ENCODE results near the gene ACP1. TPM values are rescaled to one million over a fixed set of nuclear protein-coding genes. Genes with fewer than 3 reads are reported as not detected.

Gene ACP1
- total and polyA plus RNA-seq, 2 experiments from 2014 or later, result 189 to 281 TPM

GRCh38 chr2:281381-281780, 16.6 kb downstream of the ACP1 start:
- no peaks in the 10 kb centered on the region; the same call in 2 of the 3 replicates for H3K9me3 Mint-ChIP-seq
- Histone ChIP-seq H3K27me3 (ENCODE audit: insufficient read depth) (peaks cover 8% of the 10 kb centered on the region), H3F3A (replicated peaks; ENCODE audit: low read depth) (peaks cover 15% of the 10 kb centered on the region), H3K9me2 (ENCODE audit: insufficient read depth) (no peaks in the 10 kb centered on the region), H3K79me2 (replicated peaks; ENCODE audit: insufficient read depth) (peaks cover 29% of the 10 kb centered on the region), H2AFZ (no peak overlapping the region), H3K4me3 (no peak overlapping the region), H3K27ac (ENCODE audit: low read depth) (no peak overlapping the region), H3K36me3 (ENCODE audit: insufficient read depth) (peaks cover 32% of the 10 kb centered on the region), H4K20me1 (replicated peaks; ENCODE audit: insufficient read depth) (peaks cover 18% of the 10 kb centered on the region), H3K4me1 (ENCODE audit: insufficient read depth) (peaks cover 38% of the 10 kb centered on the region), H3K4me2 (no peak overlapping the region)
- H3K27me3 Mint-ChIP-seq (ENCODE audit: insufficient read depth, low read depth, poor library complexity), result peaks cover 13% of the 10 kb centered on the region
- H3K4me1 Mint-ChIP-seq, result peaks cover 36% of the 10 kb centered on the region
- no peak for DNase-seq (ENCODE audit: low spot score)
- no peak overlapping the region for H3K4me3 Mint-ChIP-seq
- H3K27ac Mint-ChIP-seq, result no peak overlapping the region
- H3K36me3 Mint-ChIP-seq (ENCODE audit: low read depth), result peaks cover 51% of the 10 kb centered on the region
- no peak for ATAC-seq
- TF ChIP-seq, protein P1, sequence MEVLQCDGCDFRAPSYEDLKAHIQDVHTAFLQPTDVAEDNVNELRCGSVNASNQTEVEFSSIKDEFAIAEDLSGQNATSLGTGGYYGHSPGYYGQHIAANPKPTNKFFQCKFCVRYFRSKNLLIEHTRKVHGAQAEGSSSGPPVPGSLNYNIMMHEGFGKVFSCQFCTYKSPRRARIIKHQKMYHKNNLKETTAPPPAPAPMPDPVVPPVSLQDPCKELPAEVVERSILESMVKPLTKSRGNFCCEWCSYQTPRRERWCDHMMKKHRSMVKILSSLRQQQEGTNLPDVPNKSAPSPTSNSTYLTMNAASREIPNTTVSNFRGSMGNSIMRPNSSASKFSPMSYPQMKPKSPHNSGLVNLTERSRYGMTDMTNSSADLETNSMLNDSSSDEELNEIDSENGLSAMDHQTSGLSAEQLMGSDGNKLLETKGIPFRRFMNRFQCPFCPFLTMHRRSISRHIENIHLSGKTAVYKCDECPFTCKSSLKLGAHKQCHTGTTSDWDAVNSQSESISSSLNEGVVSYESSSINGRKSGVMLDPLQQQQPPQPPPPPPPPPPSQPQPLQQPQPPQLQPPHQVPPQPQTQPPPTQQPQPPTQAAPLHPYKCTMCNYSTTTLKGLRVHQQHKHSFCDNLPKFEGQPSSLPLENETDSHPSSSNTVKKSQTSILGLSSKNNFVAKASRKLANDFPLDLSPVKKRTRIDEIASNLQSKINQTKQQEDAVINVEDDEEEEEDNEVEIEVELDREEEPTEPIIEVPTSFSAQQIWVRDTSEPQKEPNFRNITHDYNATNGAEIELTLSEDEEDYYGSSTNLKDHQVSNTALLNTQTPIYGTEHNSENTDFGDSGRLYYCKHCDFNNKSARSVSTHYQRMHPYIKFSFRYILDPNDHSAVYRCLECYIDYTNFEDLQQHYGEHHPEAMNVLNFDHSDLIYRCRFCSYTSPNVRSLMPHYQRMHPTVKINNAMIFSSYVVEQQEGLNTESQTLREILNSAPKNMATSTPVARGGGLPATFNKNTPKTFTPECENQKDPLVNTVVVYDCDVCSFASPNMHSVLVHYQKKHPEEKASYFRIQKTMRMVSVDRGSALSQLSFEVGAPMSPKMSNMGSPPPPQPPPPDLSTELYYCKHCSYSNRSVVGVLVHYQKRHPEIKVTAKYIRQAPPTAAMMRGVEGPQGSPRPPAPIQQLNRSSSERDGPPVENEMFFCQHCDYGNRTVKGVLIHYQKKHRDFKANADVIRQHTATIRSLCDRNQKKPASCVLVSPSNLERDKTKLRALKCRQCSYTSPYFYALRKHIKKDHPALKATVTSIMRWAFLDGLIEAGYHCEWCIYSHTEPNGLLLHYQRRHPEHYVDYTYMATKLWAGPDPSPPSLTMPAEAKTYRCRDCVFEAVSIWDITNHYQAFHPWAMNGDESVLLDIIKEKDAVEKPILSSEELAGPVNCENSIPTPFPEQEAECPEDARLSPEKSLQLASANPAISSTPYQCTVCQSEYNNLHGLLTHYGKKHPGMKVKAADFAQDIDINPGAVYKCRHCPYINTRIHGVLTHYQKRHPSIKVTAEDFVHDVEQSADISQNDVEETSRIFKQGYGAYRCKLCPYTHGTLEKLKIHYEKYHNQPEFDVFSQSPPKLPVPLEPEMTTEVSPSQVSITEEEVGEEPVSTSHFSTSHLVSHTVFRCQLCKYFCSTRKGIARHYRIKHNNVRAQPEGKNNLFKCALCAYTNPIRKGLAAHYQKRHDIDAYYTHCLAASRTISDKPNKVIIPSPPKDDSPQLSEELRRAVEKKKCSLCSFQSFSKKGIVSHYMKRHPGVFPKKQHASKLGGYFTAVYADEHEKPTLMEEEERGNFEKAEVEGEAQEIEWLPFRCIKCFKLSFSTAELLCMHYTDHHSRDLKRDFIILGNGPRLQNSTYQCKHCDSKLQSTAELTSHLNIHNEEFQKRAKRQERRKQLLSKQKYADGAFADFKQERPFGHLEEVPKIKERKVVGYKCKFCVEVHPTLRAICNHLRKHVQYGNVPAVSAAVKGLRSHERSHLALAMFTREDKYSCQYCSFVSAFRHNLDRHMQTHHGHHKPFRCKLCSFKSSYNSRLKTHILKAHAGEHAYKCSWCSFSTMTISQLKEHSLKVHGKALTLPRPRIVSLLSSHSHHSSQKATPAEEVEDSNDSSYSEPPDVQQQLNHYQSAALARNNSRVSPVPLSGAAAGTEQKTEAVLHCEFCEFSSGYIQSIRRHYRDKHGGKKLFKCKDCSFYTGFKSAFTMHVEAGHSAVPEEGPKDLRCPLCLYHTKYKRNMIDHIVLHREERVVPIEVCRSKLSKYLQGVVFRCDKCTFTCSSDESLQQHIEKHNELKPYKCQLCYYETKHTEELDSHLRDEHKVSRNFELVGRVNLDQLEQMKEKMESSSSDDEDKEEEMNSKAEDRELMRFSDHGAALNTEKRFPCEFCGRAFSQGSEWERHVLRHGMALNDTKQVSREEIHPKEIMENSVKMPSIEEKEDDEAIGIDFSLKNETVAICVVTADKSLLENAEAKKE (CRISPR knock-in tag; IDR thresholded peaks at IDR 0.05), result no peak
- no peak for TF ChIP-seq EZH2 (IDR thresholded peaks at IDR 0.05; ENCODE audit: low read depth, unreplicated experiment)
- TF ChIP-seq, protein P2, sequence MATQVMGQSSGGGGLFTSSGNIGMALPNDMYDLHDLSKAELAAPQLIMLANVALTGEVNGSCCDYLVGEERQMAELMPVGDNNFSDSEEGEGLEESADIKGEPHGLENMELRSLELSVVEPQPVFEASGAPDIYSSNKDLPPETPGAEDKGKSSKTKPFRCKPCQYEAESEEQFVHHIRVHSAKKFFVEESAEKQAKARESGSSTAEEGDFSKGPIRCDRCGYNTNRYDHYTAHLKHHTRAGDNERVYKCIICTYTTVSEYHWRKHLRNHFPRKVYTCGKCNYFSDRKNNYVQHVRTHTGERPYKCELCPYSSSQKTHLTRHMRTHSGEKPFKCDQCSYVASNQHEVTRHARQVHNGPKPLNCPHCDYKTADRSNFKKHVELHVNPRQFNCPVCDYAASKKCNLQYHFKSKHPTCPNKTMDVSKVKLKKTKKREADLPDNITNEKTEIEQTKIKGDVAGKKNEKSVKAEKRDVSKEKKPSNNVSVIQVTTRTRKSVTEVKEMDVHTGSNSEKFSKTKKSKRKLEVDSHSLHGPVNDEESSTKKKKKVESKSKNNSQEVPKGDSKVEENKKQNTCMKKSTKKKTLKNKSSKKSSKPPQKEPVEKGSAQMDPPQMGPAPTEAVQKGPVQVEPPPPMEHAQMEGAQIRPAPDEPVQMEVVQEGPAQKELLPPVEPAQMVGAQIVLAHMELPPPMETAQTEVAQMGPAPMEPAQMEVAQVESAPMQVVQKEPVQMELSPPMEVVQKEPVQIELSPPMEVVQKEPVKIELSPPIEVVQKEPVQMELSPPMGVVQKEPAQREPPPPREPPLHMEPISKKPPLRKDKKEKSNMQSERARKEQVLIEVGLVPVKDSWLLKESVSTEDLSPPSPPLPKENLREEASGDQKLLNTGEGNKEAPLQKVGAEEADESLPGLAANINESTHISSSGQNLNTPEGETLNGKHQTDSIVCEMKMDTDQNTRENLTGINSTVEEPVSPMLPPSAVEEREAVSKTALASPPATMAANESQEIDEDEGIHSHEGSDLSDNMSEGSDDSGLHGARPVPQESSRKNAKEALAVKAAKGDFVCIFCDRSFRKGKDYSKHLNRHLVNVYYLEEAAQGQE (IDR thresholded peaks at IDR 0.05; ENCODE audit: unreplicated experiment), result no peak
- no peak for TF ChIP-seq CREB1 (CRISPR knock-in tag; IDR thresholded peaks at IDR 0.05; ENCODE audit: low read depth)
- no peak for TF ChIP-seq ZNF331 (CRISPR knock-in tag; IDR thresholded peaks at IDR 0.05; ENCODE audit: low read depth)
- no peak for TF ChIP-seq POLR2AphosphoS5 (IDR thresholded peaks at IDR 0.05; ENCODE audit: low read depth)
- TF ChIP-seq ZNF114 (CRISPR knock-in tag; IDR thresholded peaks at IDR 0.05), result no peak
- no peak for TF ChIP-seq ETS1 (IDR thresholded peaks at IDR 0.05)
- no peak for TF ChIP-seq STAT1 (IDR thresholded peaks at IDR 0.05; ENCODE audit: unreplicated experiment)
- no peak for TF ChIP-seq JUNB (IDR thresholded peaks at IDR 0.05; ENCODE audit: unreplicated experiment)

Data from GM23338 (cell line).